Ishikawa (cell line): Measurements from ENCODE around the gene LRRC45.

ENCODE experiments used
- EGR1 ChIP-seq: IDR thresholded peaks from 2 replicates; pipeline ENCODE4 v1.6.1; 2012
- EP300 ChIP-seq: IDR thresholded peaks from 2 replicates; pipeline ENCODE4 v1.6.1; 2012; ENCODE audit warnings: borderline replicate concordance
- MAX ChIP-seq: IDR thresholded peaks from 2 replicates; pipeline ENCODE4 v1.6.1; 2012
- NFIC ChIP-seq: IDR thresholded peaks from 2 replicates; pipeline ENCODE4 v1.6.1; 2012
- RAD21 ChIP-seq: IDR thresholded peaks from 2 replicates; pipeline ENCODE4 v1.6.1; 2012; ENCODE audit warnings: low read depth
- REST ChIP-seq: IDR thresholded peaks from 2 replicates; pipeline ENCODE4 v1.6.1; 2012; ENCODE audit warnings: low read depth, mild to moderate bottlenecking
- TAF1 ChIP-seq: IDR thresholded peaks from 2 replicates; pipeline ENCODE4 v1.6.1; 2012; ENCODE audit warnings: low read depth, mild to moderate bottlenecking
- YY1 ChIP-seq: IDR thresholded peaks from 2 replicates; pipeline ENCODE4 v1.6.1; 2012; ENCODE audit warnings: low read depth

GRCh38 chr17:82029391-82029790, 6.3 kb downstream of the LRRC45 start:
- no peak for TF ChIP-seq REST
- no peak for TF ChIP-seq EP300
- no peak for TF ChIP-seq MAX
- no peak for TF ChIP-seq NFIC
- no peak for TF ChIP-seq TAF1
- no peak for TF ChIP-seq EGR1
- no peak for TF ChIP-seq RAD21
- TF ChIP-seq YY1: no peak
